HG02798 (cell line): ENCODE measurements around the gene GLT1D1.

Experiments
- ATAC-seq: cut with Tn5 transposase; IDR thresholded peaks from one replicate; pipeline ENCODE4 v1.9.1; 2021; ENCODE audit warnings: mild to moderate bottlenecking; ENCODE audit not compliant: unreplicated experiment, poor library complexity

Gene GLT1D1

DNA sequence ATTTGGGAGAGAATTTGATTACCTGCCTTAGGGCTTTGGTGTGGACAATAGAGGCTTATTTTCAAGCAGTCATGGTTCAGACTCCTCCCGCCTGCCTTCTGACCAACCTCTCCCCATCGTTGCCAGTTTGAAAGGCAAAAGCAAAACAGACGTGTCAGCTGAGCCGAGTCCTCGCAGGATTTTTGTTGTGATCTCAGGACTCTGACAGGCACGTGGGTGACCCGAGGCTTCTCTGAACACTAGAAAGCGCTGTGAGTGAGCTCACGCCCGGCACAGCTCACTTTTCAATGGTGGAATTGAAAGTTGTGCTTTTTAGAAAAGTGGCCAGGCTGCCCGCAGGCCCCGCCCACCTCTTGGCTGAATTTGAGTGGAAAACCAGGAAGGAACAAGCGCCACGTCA, 130.1 kb downstream of the GLT1D1 start:
- ATAC-seq: no peak

DNA sequence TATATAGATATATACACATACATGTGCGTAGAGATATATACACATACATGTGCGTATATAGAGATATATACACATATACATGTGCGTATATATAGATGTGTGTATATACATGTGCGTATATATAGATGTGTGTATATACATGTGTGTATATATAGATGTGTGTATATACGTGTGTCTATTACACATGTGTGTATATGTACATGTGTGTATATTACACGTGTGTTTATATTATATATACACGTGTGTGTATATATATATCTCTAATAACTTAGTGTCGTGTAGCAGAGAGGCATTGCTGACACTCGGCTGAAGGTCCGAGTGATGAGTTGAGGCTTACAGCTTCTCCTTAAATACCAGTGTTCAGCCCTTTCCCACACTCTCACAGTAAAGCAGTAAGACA, 133.7 kb downstream of the GLT1D1 start:
- no peak for ATAC-seq

DNA sequence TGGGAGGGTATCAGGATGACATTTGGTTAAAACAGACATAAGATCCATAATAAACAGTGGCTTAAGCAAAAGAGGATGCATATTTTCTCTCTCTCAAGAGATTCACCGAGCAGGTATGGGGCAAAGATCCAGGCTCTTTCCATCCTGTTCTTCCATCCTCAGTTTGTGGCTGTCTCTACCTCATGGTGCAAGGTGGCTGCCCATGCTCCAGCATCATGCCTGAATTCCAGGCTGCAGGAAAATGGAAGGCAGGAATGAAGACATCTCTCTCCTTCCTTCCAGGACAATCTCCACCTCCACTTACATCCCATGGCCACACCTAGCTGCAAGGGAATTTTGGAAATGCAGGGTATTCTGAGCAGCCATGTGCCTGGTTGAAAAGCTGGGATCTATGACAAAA, 136.0 kb downstream of the GLT1D1 start:
- ATAC-seq: no peak

DNA sequence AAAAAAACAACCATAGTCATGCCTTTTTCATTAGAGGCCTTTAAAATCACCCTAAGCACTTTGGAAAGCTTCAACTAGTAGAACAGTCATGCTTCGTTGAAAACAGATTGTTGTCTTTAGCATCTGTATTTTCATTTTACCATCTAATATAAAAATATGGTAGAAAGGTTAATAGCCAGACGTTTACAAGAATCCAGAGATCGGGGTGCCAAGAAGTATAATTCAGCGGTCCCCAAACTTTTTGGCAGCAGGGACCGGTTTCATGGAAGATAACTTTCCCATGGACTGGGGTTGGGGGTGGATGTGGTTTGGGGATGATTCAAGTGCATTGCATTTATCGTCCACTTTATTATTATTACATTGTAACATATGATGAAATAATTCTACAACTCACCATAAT, 138.4 kb downstream of the GLT1D1 start:
- ATAC-seq: no peak

DNA sequence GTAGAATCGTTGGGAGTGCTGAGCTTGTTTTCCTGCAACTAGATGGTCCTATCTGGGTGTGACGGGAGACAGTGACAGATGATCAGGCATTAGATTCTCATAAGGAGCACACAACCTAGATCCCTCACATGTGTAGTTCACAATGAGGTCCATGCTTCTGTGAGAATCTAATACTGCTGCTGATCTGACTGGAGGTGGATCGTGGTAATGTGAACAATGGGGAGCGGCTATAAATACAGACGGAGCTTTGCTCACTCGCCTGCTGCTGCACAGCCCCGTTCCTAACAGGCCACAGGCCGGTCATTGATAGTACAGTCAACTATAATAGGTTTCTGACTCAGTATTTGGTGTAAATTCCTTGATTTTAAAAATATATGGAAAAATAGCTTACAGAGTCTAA, 138.8 kb downstream of the GLT1D1 start:
- ATAC-seq: no peak

DNA sequence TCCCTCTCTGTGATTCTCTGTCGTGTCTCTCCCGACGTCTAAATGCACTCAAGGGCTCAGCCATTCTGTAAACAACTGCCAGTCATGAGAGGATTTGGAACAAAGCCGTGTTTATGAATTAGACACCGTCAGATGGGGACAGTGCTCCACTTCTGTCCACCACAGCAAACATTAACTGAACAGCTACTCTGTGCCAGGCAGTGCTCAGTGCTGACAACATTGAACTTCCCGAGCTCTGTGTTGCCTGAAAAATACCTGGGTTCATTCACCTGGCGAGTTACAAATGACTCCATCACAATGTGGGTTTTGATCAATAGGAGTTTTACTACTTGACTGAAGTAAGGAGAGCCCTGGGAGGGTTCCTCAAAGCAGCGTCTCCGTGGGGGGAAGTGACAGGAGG, 139.3 kb downstream of the GLT1D1 start:
- no peak for ATAC-seq

DNA sequence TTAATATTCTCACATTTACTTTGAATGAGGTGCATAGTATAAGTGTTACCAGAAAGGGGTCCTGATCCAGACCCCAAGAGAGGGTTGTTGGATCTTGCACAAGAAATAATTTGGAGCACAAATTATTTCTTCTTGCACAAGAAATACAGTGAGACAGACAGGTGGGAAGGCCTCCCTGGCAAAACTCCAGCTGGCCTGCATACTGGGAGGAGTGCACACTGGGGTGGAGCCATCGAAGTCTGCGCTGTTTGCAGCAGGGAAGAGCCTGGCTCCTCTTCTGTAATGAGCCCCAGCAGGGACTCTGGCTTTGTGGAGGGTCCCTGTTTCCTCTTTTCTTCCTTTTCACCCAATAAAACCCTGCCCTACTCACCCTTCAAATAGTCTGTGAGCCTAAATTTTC, 141.6 kb downstream of the GLT1D1 start:
- ATAC-seq: no peak

DNA sequence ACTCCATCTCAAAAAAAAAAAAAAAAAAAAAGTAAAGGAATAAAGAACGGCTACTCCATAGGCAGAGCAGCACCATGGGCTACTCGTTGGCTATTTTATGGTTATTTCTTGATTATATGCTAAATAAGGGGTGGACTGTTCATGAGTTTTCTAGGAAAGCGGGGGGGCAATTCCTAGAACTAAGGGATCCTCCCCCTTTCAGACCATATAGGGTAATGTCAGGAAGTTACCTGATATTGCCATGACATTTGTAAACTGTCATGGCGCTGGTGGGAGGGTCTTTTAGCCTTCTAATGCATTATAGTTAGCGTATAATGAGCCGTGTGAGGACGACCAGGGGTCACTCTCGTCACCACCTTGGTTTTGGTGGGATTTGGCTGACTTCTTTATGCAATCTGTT, 142.3 kb downstream of the GLT1D1 start:
- ATAC-seq: no peak

DNA sequence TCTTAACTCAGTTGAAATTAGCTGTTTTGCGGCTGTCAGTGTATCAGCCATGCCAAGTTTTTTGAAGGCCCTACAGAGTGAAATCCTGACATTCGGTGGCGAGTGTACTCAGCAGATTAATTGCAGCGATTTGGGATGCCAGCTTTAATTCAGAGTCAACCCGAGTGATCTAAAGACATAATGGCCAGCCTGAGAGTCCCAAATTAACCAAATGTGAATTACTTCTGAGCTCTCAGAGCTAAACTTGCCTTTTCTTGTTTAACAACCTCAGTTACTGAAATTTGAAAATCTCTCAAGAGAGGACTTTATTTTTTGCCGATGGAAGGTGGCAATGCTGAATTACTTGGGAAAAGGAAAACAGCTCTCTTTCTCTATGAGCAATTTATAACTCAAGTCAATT, 148.5 kb downstream of the GLT1D1 start:
- ATAC-seq: no peak

DNA sequence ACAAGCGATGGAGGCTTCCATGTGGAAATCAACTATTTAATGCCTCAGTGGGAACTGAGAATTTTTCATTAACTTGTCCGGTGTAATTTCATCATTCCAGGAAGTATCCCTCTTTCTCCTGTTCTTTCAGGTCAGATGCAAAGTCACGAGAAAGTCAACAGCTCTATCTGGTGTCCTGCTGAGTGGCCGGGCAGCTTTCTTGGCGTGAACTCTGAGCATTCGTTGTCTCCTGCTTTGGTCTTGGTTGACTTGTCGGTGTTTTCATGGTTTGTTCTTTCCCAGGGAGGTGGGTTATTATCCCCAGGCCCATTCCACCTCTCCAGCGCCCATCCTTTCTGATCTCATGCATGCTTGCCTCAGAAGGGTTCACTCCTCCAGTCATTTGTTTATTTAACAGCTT, 149.1 kb downstream of the GLT1D1 start:
- ATAC-seq: no peak

DNA sequence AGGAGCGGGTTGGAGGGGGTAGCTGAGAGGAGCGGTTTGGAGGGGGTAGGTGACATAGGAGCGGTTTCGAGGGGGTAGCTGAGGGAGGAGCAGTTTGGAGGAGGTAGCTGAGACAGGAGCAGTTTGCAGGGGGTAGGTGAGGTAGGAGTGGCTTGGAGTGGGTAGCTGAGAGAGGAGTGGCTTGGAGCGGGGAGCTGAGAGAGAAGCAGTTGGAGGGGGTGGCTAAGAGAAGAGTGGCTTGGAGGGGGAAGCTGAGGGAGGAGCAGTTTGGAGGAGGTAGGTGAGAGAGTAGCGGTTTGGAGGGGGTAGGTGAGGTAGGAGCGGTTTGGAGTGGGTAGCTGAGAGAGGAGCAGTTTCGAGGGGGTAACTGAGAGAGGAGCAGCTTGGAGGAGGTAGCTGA, 152.1 kb downstream of the GLT1D1 start:
- ATAC-seq: no peak

DNA sequence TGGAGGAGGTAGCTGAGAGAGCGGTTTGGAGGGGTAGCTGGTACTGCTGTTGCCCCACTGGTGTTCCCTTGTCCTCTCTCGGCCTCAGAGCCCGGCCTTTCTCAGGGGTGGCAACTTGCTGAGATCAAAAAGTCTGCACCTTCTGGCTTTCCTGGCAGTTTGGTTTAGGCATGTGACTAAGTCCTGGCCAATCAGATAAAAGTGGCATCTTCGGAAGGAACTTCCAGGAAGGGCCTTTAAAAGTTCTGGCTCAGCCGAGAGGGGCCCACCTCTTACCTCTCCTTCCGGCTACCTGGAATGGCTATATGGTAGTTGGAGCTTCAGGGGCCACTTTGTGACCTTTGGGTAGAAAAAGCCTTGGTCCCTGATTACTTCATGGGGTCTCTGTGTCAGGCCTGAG, 152.6 kb downstream of the GLT1D1 start:
- no peak for ATAC-seq

DNA sequence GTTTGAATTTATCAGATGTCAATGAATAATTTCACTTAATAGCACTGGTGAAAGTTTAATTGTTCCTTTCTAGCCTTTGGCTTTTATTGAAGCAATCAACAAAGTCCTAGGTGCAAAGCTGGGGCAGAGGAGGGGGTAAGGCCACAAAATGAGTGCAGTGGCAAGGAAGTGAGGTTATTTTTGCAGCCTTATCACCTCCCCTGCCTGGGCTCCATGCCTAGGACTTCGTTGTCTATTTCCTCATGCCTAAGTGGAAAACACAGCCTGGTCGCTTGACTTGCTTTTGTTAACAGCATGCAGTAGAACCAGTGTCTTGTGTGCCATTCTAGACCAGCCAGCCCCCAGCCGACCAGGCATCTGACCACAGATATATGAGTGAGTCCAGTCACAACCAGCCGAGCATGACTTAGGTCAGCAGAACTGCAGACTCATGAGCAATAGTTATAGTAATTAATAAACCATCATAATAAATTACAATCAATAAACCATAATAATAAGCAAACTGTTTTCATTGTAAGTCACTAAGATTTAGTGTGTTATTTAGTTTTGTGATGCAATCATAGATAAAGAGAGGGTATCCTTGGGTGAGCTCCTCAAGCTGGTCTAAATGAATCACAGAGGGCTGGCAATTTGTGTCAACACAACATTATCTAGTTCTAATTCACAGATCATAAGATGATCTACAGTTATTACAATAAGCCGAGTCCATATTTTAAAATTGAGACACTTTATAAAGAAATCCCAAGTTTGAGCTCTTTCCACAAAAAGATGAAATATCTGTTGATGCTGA, 156.8 kb downstream of the GLT1D1 start:
- no peak for ATAC-seq

DNA sequence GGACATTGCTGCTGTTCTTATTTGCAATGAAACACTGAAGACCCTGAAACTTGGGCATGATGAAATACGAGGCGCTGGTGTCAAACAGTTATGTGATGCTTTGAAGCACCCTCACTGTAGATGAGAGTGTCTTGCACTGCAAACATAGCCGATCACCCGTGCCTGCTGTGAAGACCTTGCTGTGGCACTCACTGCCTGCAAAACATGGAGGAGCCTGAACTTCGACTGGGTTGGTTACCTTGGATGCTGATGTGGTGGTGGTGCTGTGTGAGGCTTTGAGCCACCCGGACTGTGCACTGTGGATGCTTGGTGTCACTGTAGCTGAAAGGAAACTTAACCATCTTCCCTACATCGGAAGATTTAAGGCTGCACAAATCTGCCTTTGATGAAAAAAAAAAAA, 162.9 kb downstream of the GLT1D1 start:
- ATAC-seq: no peak

DNA sequence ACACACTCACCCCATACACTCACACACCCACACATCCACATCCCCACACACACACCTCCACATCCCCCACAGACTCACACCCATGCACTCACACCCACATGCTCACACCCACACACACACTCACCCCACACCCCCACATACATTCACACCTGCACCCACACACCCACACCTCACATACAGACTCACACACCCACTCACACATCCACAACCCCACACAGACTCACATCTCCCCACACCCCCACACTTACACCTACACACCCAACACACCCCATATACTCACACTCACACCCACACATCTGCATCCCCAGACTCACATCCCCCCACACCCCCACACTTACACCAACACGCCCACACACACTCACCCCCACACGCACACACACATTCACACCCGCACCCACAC, 171.8 kb downstream of the GLT1D1 start:
- no peak for ATAC-seq

DNA sequence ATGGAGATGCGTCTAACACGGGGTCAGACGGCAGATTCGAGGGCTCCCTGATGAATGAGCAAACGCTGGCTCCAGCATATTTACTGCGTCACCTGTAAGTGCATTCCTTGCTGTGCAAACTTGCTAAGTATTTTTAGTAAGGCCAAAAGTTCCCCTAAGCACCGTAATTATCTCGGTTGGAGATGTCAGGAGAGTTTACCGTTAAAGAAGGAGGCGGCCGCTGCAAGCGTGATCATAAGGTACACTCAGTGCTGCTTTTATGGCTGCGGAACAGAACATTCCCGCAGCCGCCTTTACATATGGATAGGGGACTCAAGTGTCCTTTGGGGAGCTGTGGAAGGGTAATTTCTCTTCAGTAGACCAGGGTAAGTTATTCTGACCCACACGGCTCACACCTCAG, 175.6 kb downstream of the GLT1D1 start:
- no peak for ATAC-seq
